Mesothelial cell of epicardium (in vitro differentiated cells): Measurements from ENCODE around the gene PSMD9. TPM values are rescaled to one million over a fixed set of nuclear protein-coding genes. Genes with fewer than 3 reads are reported as not detected.
"Not testable (repeated sequence)": the region's sequence is repeated elsewhere in the genome, so short reads cannot be mapped to it uniquely, and the experiment has no call there.

Experiments
- DNase-seq, 2 experiments: peaks; one replicate each; pipeline ENCODE4 v3.0.0; 2021; ENCODE audit warnings: low spot score in 2 of 2; ENCODE audit not compliant: unreplicated experiment in 2 of 2
- H3K27ac Mint-ChIP-seq: 2 replicates; pipeline ENCODE4 v1.8.0; 2021; ENCODE audit warnings: mixed read lengths
- H3K27me3 Mint-ChIP-seq: 2 replicates; pipeline ENCODE4 v1.8.0; 2021; ENCODE audit warnings: low read depth, mixed read lengths
- H3K36me3 Mint-ChIP-seq: 2 replicates; pipeline ENCODE4 v1.8.0; 2021; ENCODE audit warnings: mixed read lengths
- H3K4me1 Mint-ChIP-seq: 2 replicates; pipeline ENCODE4 v1.8.0; 2021; ENCODE audit warnings: mixed read lengths
- H3K4me3 Mint-ChIP-seq: 2 replicates; pipeline ENCODE4 v1.8.0; 2021; ENCODE audit warnings: mild to moderate bottlenecking, moderate library complexity, mixed read lengths
- H3K9me3 Mint-ChIP-seq: 2 replicates; pipeline ENCODE4 v1.8.0; 2021; ENCODE audit warnings: mixed read lengths
- CTCF ChIP-seq: fragments of 200-600 bp; sonication (generic); IDR thresholded peaks from one replicate; pipeline ENCODE4 v1.5.0; 2021; ENCODE audit warnings: antibody characterized with exemption; ENCODE audit not compliant: unreplicated experiment
- total RNA-seq: library from RNA; stranded (reverse); gene quantifications from 3 replicates; pipeline ENCODE4 v1.2.1, GENCODE V29; 2021

PSMD9 gene
- total RNA-seq, 1 donor from 2014 or later, result 34.1 TPM

GRCh38 chr12:121845701-121846100 is 42.9 kb upstream of the PSMD9 start:
- no peaks in the 10 kb centered on the region for H3K9me3 Mint-ChIP-seq
- no peak for TF ChIP-seq CTCF
- DNase-seq, result no peak
- H3K4me1 Mint-ChIP-seq, result peaks cover 9% of the 10 kb centered on the region
- no peaks in the 10 kb centered on the region for H3K36me3 Mint-ChIP-seq
- no peak overlapping the region for H3K4me3 Mint-ChIP-seq
- H3K27ac Mint-ChIP-seq, result no peak overlapping the region
- H3K27me3 Mint-ChIP-seq, result no peaks in the 10 kb centered on the region

DNA sequence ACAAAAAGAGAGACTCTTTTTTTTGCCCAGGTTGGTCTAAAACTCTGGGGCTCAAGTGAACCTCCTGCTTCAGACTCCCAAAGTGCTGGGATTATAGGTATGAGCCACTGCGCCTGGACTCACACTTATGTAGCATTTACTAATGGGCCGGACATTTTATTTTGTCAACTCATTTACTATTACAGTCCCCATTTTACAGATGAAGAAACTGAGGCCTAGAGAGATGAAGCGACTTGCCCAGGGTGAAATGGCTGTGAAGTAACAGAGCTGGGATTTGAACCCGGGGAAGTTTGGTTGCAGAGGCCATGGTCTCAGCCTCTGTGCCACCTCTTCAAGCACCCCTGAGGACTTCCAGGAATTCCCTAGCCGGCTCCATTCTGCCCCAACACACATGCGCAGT is 39.4 kb upstream of the PSMD9 start:
- Mint-ChIP-seq H3K4me1 (no peaks in the 10 kb centered on the region), H3K9me3 (no peaks in the 10 kb centered on the region), H3K36me3 (no peaks in the 10 kb centered on the region), H3K4me3 (no peak overlapping the region), H3K27me3 (no peaks in the 10 kb centered on the region), H3K27ac (no peak overlapping the region)
- no peak for TF ChIP-seq CTCF
- DNase-seq, result no peak

- Mint-ChIP-seq H3K4me3 (no peak overlapping the region), H3K9me3 (no peaks in the 10 kb centered on the region), H3K27ac (no peak overlapping the region), H3K27me3 (no peaks in the 10 kb centered on the region), H3K36me3 (no peaks in the 10 kb centered on the region), H3K4me1 (no peaks in the 10 kb centered on the region)
- no peak for TF ChIP-seq CTCF
- DNase-seq, result no peak
Observed at GRCh38 chr12:121849665-121850064, 38.9 kb upstream of the PSMD9 start.

DNA sequence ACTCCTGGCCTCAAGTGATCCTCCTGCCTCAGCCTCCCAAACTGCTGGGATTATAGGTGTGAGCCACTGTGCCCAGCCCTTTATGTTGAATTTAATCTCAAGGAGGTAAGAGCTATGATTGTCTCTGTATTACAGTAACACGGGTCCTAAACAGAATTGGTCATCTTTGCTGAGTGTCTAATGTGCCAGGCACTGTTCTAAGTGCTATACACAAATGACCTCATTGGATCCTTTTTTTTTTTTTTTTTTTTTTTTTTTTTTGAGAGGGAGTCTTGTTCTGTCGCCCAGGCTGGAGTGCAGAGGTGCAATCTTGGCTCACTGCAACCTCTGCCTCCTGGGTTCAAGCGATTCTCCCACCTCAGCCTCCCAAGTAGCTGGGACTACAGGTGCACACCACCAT is 36.2 kb upstream of the PSMD9 start:
- not testable (repeated sequence) for H3K4me1 Mint-ChIP-seq, DNase-seq, H3K27me3 Mint-ChIP-seq, H3K9me3 Mint-ChIP-seq, H3K27ac Mint-ChIP-seq, H3K36me3 Mint-ChIP-seq, H3K4me3 Mint-ChIP-seq

- H3K9me3 Mint-ChIP-seq, result no peaks in the 10 kb centered on the region
- H3K4me3 Mint-ChIP-seq, result no peak overlapping the region
- H3K36me3 Mint-ChIP-seq, result no peaks in the 10 kb centered on the region
- no peaks in the 10 kb centered on the region for H3K27me3 Mint-ChIP-seq
- no peak overlapping the region for H3K27ac Mint-ChIP-seq
- peaks cover 20% of the 10 kb centered on the region for H3K4me1 Mint-ChIP-seq
- DNase-seq, result no peak
- no peak for TF ChIP-seq CTCF
Observed at GRCh38 chr12:121857322-121858246, 31.0 kb upstream of the PSMD9 start.

- Mint-ChIP-seq H3K4me3 (no peak overlapping the region), H3K9me3 (no peaks in the 10 kb centered on the region), H3K4me1 (peaks cover 23% of the 10 kb centered on the region), H3K36me3 (no peaks in the 10 kb centered on the region), H3K27ac (no peak overlapping the region), H3K27me3 (no peaks in the 10 kb centered on the region)
- TF ChIP-seq CTCF, result no peak
- DNase-seq, result no peak
Observed at GRCh38 chr12:121858318-121858661, 30.3 kb upstream of the PSMD9 start.
